Natural killer cell (primary cell): ENCODE results near the gene LASP1. TPM values are rescaled to one million over a fixed set of nuclear protein-coding genes. Genes with fewer than 3 reads are reported as not detected.
A peak's percentile ranks its signal among the peaks of the same experiment; 100 is the strongest.

Experiments
- ATAC-seq, 3 donors: fragments of 150-1000 bp in 2 of 3; fragments of 200-7000 bp in 1 of 3; cut with Tn5 transposase; 1 replicate in 1 of 3; 2 replicates in 2 of 3; pipeline ENCODE4 v1.10.0; 2021; ENCODE audit warnings: mild to moderate bottlenecking in 2 of 3, moderate library complexity in 2 of 3
- DNase-seq, 2 donors: peaks; one replicate each; pipeline versions ENCODE4 v3.0.0 to v3.0.0-alpha.2; 2013 to 2021; ENCODE audit warnings: mixed read lengths in 1 of 2
- H3K27ac ChIP-seq: one replicate; pipeline ENCODE4 v1.5.1; 2013; ENCODE audit warnings: mild to moderate bottlenecking, low read length
- H3K27me3 ChIP-seq: one replicate; pipeline ENCODE4 v1.6.1; 2013; ENCODE audit warnings: low read length; ENCODE audit not compliant: control insufficient read depth, insufficient read depth
- H3K36me3 ChIP-seq: one replicate; pipeline ENCODE4 v1.6.1; 2013; ENCODE audit warnings: low read length; ENCODE audit not compliant: control insufficient read depth, insufficient read depth
- H3K4me1 ChIP-seq: one replicate; pipeline ENCODE4 v1.6.1; 2013; ENCODE audit warnings: low read length; ENCODE audit not compliant: control insufficient read depth, insufficient read depth
- H3K4me3 ChIP-seq: one replicate; pipeline ENCODE4 v1.5.1; 2013; ENCODE audit warnings: low read length
- H3K9me3 ChIP-seq: one replicate; pipeline ENCODE4 v1.6.1; 2013; ENCODE audit warnings: low read length; ENCODE audit not compliant: control insufficient read depth, insufficient read depth
- H3K27ac Mint-ChIP-seq, 2 donors: one replicate each; pipeline ENCODE4 v1.8.0; 2022; ENCODE audit warnings: mild to moderate bottlenecking in 2 of 2, mixed read lengths in 2 of 2, moderate library complexity in 1 of 2
- H3K27me3 Mint-ChIP-seq, 2 donors: one replicate each; pipeline ENCODE4 v1.8.0; 2022; ENCODE audit warnings: low read depth in 2 of 2, mixed read lengths in 2 of 2
- H3K36me3 Mint-ChIP-seq: one replicate; pipeline ENCODE4 v1.8.0; 2022; ENCODE audit warnings: mixed read lengths
- H3K4me1 Mint-ChIP-seq, 2 donors: one replicate each; pipeline ENCODE4 v1.8.0; 2022; ENCODE audit warnings: mixed read lengths in 2 of 2
- H3K4me3 Mint-ChIP-seq: one replicate; pipeline ENCODE4 v1.8.0; 2022; ENCODE audit warnings: mild to moderate bottlenecking, moderate library complexity, mixed read lengths
- H3K9me3 Mint-ChIP-seq, 2 donors: one replicate each; pipeline ENCODE4 v1.8.0; 2022; ENCODE audit warnings: mixed read lengths in 2 of 2
- WGBS: methylation state at CpG from one replicate; pipeline ENCODE4 v1.1.7; 2013; ENCODE audit warnings: missing lambda C conversion rate; ENCODE audit not compliant: insufficient coverage; 5-methylcytosine and 5-hydroxymethylcytosine counted together
- intact Hi-C: fragments of 100-400 bp; cut with micrococcal nuclease; formaldehyde crosslinking; loops from one replicate; pipeline ENCODE4 v1.14.2; 2022
- total RNA-seq, 4 donors: library from RNA; stranded (reverse); fragments of 120-200 nt in 1 of 4; gene quantifications; one replicate each; pipeline versions ENCODE4 v1.2.3 to v1.2.4, GENCODE V29; 2013 to 2022
- TF ChIP-seq, protein P1 (sequence below): fragments of 200-600 bp; IDR thresholded peaks from one replicate; pipeline ENCODE4 v1.8.0; 2022; ENCODE audit warnings: antibody characterized with exemption

The LASP1 gene
- total RNA-seq, 3 donors from 2014 or later (not counting 1 experiment from before 2014, with no cell fraction given), result 293 to 363 (median 340) TPM

DNA sequence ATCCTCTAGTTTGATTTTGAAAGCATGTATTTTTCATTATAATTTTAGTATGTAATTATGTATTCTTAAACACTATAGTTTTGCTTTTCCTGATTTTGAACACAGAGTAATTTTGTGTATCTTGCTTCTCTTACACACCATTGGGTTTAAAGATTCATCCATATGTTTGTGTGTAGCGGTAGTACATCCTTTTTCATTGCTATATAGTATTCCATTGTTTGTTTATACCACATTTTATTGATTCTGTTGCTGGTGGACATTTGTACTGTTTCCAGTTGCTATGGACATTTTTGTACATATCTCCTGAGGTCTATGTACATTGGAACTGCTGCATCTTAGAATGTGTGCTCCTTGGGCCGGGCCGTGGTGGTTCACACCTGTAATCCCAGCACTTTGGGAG, 35.0 kb downstream of the LASP1 start:
- no peak for ATAC-seq
- Histone ChIP-seq H3K4me3 (no peak overlapping the region), H3K9me3 (no peaks in the 10 kb centered on the region), H3K4me1 (peaks cover 78% of the 10 kb centered on the region), H3K27ac (peak overlapping the region; percentile 17), H3K27me3 (no peaks in the 10 kb centered on the region), H3K36me3 (peaks cover 28% of the 10 kb centered on the region)
- 95% methylated on average over 2 of the region's 3 CpGs for WGBS
- H3K4me3 Mint-ChIP-seq, result no peak overlapping the region
- TF ChIP-seq, protein P1, sequence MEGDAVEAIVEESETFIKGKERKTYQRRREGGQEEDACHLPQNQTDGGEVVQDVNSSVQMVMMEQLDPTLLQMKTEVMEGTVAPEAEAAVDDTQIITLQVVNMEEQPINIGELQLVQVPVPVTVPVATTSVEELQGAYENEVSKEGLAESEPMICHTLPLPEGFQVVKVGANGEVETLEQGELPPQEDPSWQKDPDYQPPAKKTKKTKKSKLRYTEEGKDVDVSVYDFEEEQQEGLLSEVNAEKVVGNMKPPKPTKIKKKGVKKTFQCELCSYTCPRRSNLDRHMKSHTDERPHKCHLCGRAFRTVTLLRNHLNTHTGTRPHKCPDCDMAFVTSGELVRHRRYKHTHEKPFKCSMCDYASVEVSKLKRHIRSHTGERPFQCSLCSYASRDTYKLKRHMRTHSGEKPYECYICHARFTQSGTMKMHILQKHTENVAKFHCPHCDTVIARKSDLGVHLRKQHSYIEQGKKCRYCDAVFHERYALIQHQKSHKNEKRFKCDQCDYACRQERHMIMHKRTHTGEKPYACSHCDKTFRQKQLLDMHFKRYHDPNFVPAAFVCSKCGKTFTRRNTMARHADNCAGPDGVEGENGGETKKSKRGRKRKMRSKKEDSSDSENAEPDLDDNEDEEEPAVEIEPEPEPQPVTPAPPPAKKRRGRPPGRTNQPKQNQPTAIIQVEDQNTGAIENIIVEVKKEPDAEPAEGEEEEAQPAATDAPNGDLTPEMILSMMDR, result no peak
- H3K36me3 Mint-ChIP-seq, result no peaks in the 10 kb centered on the region
- peak overlapping the region; percentile 67 to 95 for H3K27ac Mint-ChIP-seq
- H3K27me3 Mint-ChIP-seq, result no peaks in the 10 kb centered on the region
- intact Hi-C loops, result loop anchor here (5.0 kb wide), 1 partner anchor 247 kb away; the partner anchor contains the start of gene PLXDC1
- no peak for DNase-seq
- no peaks in the 10 kb centered on the region for H3K9me3 Mint-ChIP-seq
- peaks cover 45 to 56% of the 10 kb centered on the region in 2 donors for H3K4me1 Mint-ChIP-seq

DNA sequence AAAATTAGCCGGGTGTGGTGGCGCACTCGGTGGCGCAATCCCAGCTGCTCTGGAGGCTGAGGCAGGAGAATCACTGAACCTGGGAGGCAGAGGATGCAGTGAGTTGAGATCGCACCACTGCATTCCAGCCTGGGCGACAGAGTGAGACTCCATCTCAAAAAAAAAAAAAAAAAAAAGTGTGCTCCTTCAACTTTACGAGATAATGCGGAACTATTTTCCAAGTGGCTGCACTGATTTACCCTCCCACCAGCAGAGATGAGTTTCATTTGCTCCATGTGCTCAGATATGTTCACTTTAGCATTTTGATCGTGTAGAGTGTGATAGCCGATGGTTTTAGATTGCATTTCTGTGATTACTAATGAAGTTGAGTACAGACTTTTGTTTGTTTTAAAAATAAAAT, 35.5 kb downstream of the LASP1 start:
- intact Hi-C loops, result no loop called here
- no peak for DNase-seq
- H3K4me1 Mint-ChIP-seq, result peaks cover 48 to 60% of the 10 kb centered on the region in 2 donors
- Histone ChIP-seq H3K4me1 (peaks cover 78% of the 10 kb centered on the region), H3K36me3 (peaks cover 31% of the 10 kb centered on the region), H3K9me3 (no peaks in the 10 kb centered on the region), H3K27ac (no peak overlapping the region), H3K27me3 (no peaks in the 10 kb centered on the region), H3K4me3 (no peak overlapping the region)
- H3K27me3 Mint-ChIP-seq, result no peaks in the 10 kb centered on the region
- no peaks in the 10 kb centered on the region for H3K36me3 Mint-ChIP-seq
- H3K9me3 Mint-ChIP-seq, result no peaks in the 10 kb centered on the region
- peak overlapping the region; percentile 67 to 95 for H3K27ac Mint-ChIP-seq
- 89% methylated on average over 10 of the region's 10 CpGs for WGBS
- TF ChIP-seq, protein P1, result no peak
- no peak overlapping the region for H3K4me3 Mint-ChIP-seq
- ATAC-seq, result no peak

DNA sequence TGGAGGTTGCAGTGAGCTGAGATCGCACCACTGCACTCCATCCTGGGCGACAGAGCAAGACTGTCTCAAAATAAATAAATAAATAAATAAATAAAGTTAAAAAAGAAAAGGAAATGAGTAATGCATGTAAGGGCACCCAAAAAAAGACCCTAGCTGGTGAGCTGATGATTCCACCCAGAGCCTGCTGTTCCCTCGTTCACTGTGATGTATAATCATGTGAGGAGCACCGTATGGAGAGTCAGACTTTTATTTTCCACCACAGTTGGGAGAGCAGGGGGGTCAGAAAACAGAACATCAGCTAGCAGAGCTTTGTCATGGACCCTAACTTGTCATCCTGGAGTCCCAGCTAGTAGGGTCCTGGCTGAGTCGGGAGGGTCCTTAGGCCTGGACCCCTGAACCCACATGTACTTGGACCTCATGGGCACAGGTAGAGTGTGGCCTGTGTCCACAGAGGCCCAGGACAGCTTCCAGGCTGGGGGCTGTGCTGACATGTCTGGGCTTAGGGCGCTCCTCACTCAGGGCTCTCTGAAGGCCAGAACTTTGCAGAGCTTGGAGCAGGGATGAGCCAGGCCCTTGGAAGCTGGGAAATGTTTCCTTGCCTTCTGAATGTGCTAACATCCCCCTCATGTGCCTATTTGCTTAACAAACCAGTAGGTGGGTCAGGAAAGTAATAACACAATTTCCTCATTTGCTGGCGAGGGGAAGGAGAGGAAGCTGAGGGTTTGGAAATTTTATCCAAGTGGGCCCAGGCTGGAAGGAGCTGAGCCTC, 36.8 kb downstream of the LASP1 start:
- peak overlapping the region; percentile 79 to 95 for H3K27ac Mint-ChIP-seq
- no peaks in the 10 kb centered on the region for H3K36me3 Mint-ChIP-seq
- peaks cover 35 to 60% of the 10 kb centered on the region in 2 donors for H3K4me1 Mint-ChIP-seq
- peaks cover 31% of the 10 kb centered on the region for H3K36me3 ChIP-seq
- intact Hi-C loops, result no loop called here
- no peaks in the 10 kb centered on the region for H3K9me3 ChIP-seq
- no peak overlapping the region for H3K4me3 Mint-ChIP-seq
- peak overlapping the region; percentile 11 for H3K27ac ChIP-seq
- no peak overlapping the region for H3K4me3 ChIP-seq
- TF ChIP-seq, protein P1, result no peak
- H3K27me3 ChIP-seq, result no peaks in the 10 kb centered on the region
- H3K4me1 ChIP-seq, result peaks cover 74% of the 10 kb centered on the region
- 75% methylated on average over 5 of the region's 7 CpGs for WGBS
- no peak for ATAC-seq
- H3K27me3 Mint-ChIP-seq, result no peaks in the 10 kb centered on the region
- DNase-seq, result no peak
- no peaks in the 10 kb centered on the region for H3K9me3 Mint-ChIP-seq
